Vagina (tissue), 2 donors: ENCODE data around the gene FAM120C. TPM values are rescaled to one million over a fixed set of nuclear protein-coding genes. Genes with fewer than 3 reads are reported as not detected.

ENCODE experiments used
- DNase-seq, 2 donors: peaks; one replicate each; pipeline ENCODE4 v3.0.0-alpha.2; 2017; ENCODE audit errors: extremely low spot score in 2 of 2
- H3K27ac ChIP-seq: fragments of 200-600 bp; sonication (generic); one replicate; pipeline ENCODE4 v1.5.1; 2019
- H3K27me3 ChIP-seq: fragments of 200-600 bp; sonication (generic); one replicate; pipeline ENCODE4 v1.5.1; 2019
- H3K36me3 ChIP-seq, 2 donors: fragments of 200-600 bp; sonication (generic); one replicate each; pipeline ENCODE4 v1.5.1; 2017 to 2019
- H3K4me1 ChIP-seq: fragments of 200-600 bp; sonication (generic); one replicate; pipeline ENCODE4 v1.5.1; 2019
- H3K4me3 ChIP-seq, 2 donors: fragments of 200-600 bp; sonication (generic); 1 replicate in 1 of 2; 2 replicates in 1 of 2; pipeline ENCODE4 v1.5.1; 2016 to 2019
- H3K9me3 ChIP-seq: fragments of 200-600 bp; sonication (generic); one replicate; pipeline ENCODE4 v1.5.1; 2019
- POLR2A ChIP-seq, 2 donors: fragments of 450-650 bp; IDR thresholded peaks; one replicate each; pipeline ENCODE4 v1.6.1; 2017; ENCODE audit warnings: antibody characterized with exemption in 2 of 2, mild to moderate bottlenecking in 2 of 2, moderate library complexity in 2 of 2
- POLR2AphosphoS5 ChIP-seq, 2 donors: sonication (generic); formaldehyde crosslinking; IDR thresholded peaks; one replicate each; pipeline ENCODE4 v1.9.0; 2017; ENCODE audit warnings: antibody characterized with exemption in 2 of 2, mild to moderate bottlenecking in 2 of 2, low read depth in 1 of 2; ENCODE audit not compliant: insufficient read depth in 1 of 2
- intact Hi-C: fragments of 100-400 bp; cut with DNase I; formaldehyde crosslinking; loops from one replicate; pipeline ENCODE4 v1.15.1; 2023
- total RNA-seq: library from RNA; depleted of rRNA; stranded (reverse); fragments of >200 nt; gene quantifications from one replicate; pipeline ENCODE4 v1.2.3, GENCODE V29; 2016
- TF ChIP-seq, protein P1 (sequence below), 3 experiments: fragments of 450-650 bp in 2 of 3; fragments of 200-600 bp in 1 of 3; sonication (generic) in 1 of 3; IDR thresholded peaks; one replicate each; pipeline ENCODE4 v1.5.1; 2017 to 2019; ENCODE audit warnings: antibody characterized with exemption in 3 of 3, mild to moderate bottlenecking in 2 of 3, moderate library complexity in 2 of 3

Gene FAM120C
- total RNA-seq, 1 donor from 2014 or later: 13.5 TPM

DNA sequence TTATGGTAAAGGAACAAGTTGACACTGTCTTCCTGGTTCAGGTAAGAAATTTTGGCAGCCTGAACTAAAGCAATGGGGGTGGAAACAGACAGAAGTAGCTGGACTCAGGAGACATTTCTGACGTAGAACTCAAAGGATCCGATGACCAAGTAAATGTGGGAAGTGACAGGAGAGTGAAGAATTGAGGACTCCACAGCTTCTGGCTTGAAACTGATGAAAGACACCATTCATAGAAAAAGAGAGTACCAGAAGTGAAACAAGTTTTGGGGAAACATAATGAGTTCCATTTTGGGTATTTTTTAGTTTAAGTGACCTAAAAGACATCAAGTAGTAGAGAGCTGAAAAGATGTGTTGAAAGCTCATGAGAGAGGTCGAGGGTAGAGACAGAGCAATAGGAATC, 5.7 kb downstream of the FAM120C start:
- Histone ChIP-seq H3K27ac (no peak overlapping the region), H3K36me3 (no peaks in the 10 kb centered on the region), H3K9me3 (no peaks in the 10 kb centered on the region), H3K4me3 (no peak overlapping the region), H3K4me1 (peaks cover 32% of the 10 kb centered on the region), H3K27me3 (no peaks in the 10 kb centered on the region)
- TF ChIP-seq POLR2A (IDR thresholded peaks at IDR 0.05) (no peak), POLR2AphosphoS5 (IDR thresholded peaks at IDR 0.05; ENCODE audit: insufficient read depth in 1 of 2, low read depth in 1 of 2) (no peak)
- TF ChIP-seq, protein P1, sequence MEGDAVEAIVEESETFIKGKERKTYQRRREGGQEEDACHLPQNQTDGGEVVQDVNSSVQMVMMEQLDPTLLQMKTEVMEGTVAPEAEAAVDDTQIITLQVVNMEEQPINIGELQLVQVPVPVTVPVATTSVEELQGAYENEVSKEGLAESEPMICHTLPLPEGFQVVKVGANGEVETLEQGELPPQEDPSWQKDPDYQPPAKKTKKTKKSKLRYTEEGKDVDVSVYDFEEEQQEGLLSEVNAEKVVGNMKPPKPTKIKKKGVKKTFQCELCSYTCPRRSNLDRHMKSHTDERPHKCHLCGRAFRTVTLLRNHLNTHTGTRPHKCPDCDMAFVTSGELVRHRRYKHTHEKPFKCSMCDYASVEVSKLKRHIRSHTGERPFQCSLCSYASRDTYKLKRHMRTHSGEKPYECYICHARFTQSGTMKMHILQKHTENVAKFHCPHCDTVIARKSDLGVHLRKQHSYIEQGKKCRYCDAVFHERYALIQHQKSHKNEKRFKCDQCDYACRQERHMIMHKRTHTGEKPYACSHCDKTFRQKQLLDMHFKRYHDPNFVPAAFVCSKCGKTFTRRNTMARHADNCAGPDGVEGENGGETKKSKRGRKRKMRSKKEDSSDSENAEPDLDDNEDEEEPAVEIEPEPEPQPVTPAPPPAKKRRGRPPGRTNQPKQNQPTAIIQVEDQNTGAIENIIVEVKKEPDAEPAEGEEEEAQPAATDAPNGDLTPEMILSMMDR (IDR thresholded peaks at IDR 0.05): no peak
- intact Hi-C loops: no loop called here
- no peak for DNase-seq

GRCh38 chrX:54173791-54174190, 9.3 kb downstream of the FAM120C start:
- no peaks in the 10 kb centered on the region for H3K27me3 ChIP-seq
- H3K4me3 ChIP-seq: no peak overlapping the region
- intact Hi-C loops: no loop called here
- H3K36me3 ChIP-seq: no peaks in the 10 kb centered on the region
- peaks cover 9% of the 10 kb centered on the region for H3K4me1 ChIP-seq
- H3K27ac ChIP-seq: no peak overlapping the region
- no peaks in the 10 kb centered on the region for H3K9me3 ChIP-seq
- no peak for DNase-seq
- no peak for TF ChIP-seq POLR2A (IDR thresholded peaks at IDR 0.05)
- TF ChIP-seq POLR2AphosphoS5 (IDR thresholded peaks at IDR 0.05; ENCODE audit: insufficient read depth in 1 of 2, low read depth in 1 of 2): no peak
- TF ChIP-seq, protein P1 (IDR thresholded peaks at IDR 0.05): no peak

GRCh38 chrX:54172455-54172854, 10.6 kb downstream of the FAM120C start:
- TF ChIP-seq POLR2A (IDR thresholded peaks at IDR 0.05): no peak
- TF ChIP-seq POLR2AphosphoS5 (IDR thresholded peaks at IDR 0.05; ENCODE audit: insufficient read depth in 1 of 2, low read depth in 1 of 2): no peak
- TF ChIP-seq, protein P1 (IDR thresholded peaks at IDR 0.05): no peak
- no peak overlapping the region for H3K4me3 ChIP-seq
- no peak overlapping the region for H3K27ac ChIP-seq
- DNase-seq: no peak
- intact Hi-C loops: no loop called here
- H3K27me3 ChIP-seq: no peaks in the 10 kb centered on the region
- peaks cover 4% of the 10 kb centered on the region for H3K4me1 ChIP-seq
- H3K36me3 ChIP-seq: no peaks in the 10 kb centered on the region
- no peaks in the 10 kb centered on the region for H3K9me3 ChIP-seq

- DNase-seq: no peak
- no peak overlapping the region for H3K27ac ChIP-seq
- no peaks in the 10 kb centered on the region for H3K36me3 ChIP-seq
- H3K4me1 ChIP-seq: no peaks in the 10 kb centered on the region
- no peaks in the 10 kb centered on the region for H3K27me3 ChIP-seq
- TF ChIP-seq POLR2AphosphoS5 (IDR thresholded peaks at IDR 0.05; ENCODE audit: insufficient read depth in 1 of 2, low read depth in 1 of 2) (no peak), POLR2A (IDR thresholded peaks at IDR 0.05) (no peak)
- TF ChIP-seq, protein P1 (IDR thresholded peaks at IDR 0.05): no peak
- intact Hi-C loops: no loop called here
- no peaks in the 10 kb centered on the region for H3K9me3 ChIP-seq
- no peak overlapping the region for H3K4me3 ChIP-seq
Observed at GRCh38 chrX:54171527-54172250, 11.4 kb downstream of the FAM120C start.

GRCh38 chrX:54171091-54171490, 12.0 kb downstream of the FAM120C start:
- H3K27ac ChIP-seq: no peak overlapping the region
- no peaks in the 10 kb centered on the region for H3K27me3 ChIP-seq
- no peaks in the 10 kb centered on the region for H3K9me3 ChIP-seq
- no peaks in the 10 kb centered on the region for H3K36me3 ChIP-seq
- H3K4me3 ChIP-seq: no peak overlapping the region
- no peak for TF ChIP-seq POLR2AphosphoS5 (IDR thresholded peaks at IDR 0.05; ENCODE audit: insufficient read depth in 1 of 2, low read depth in 1 of 2)
- TF ChIP-seq POLR2A (IDR thresholded peaks at IDR 0.05): no peak
- TF ChIP-seq, protein P1 (IDR thresholded peaks at IDR 0.05): no peak
- H3K4me1 ChIP-seq: no peaks in the 10 kb centered on the region
- intact Hi-C loops: no loop called here
- DNase-seq: no peak
